Body of pancreas (tissue), 4 donors: Measurements from ENCODE around the gene PRODH2.

ENCODE experiments used
- CTCF ChIP-seq, 7 experiments: fragments of 450-650 bp in 4 of 7; fragments of 200-600 bp in 3 of 7; sonication (generic) in 3 of 7; IDR thresholded peaks; one replicate each; pipeline ENCODE4 v1.5.1; 2016 to 2019; ENCODE audit warnings: antibody characterized with exemption in 7 of 7
- POLR2A ChIP-seq, 3 donors: fragments of 450-650 bp; IDR thresholded peaks; one replicate each; pipeline ENCODE4 v1.6.1; 2016; ENCODE audit warnings: antibody characterized with exemption in 3 of 3, mild to moderate bottlenecking in 2 of 3

GRCh38 chr19:35816846-35817245 lies 4.2 kb upstream of the PRODH2 start:
- TF ChIP-seq CTCF (IDR thresholded peaks at IDR 0.05) (no peak), POLR2A (IDR thresholded peaks at IDR 0.05) (no peak)
